Lung (tissue), 12 donors: ENCODE results near the gene ADPRHL1. TPM values are rescaled to one million over a fixed set of nuclear protein-coding genes. Genes with fewer than 3 reads are reported as not detected.

ENCODE experiments used
- ATAC-seq: fragments of 200-7000 bp; cut with Tn5 transposase; one replicate; pipeline ENCODE4 v1.9.1; 2020; ENCODE audit warnings: moderate number of reproducible peaks; ENCODE audit not compliant: insufficient read depth, low FRiP score
- DNase-seq, 3 donors: peaks; one replicate each; pipeline ENCODE4 v3.0.0-alpha.2; 2013 to 2017
- H3K27ac ChIP-seq, 2 donors: one replicate each; pipeline ENCODE4 v1.5.1; 2013; ENCODE audit warnings: mild to moderate bottlenecking in 2 of 2, moderate library complexity in 2 of 2, control low read depth in 1 of 2, inconsistent platforms in 1 of 2, low read depth in 1 of 2, low read length in 1 of 2
- H3K27me3 ChIP-seq, 3 donors: one replicate each; pipeline ENCODE4 v1.5.1; 2013; ENCODE audit warnings: low read length in 2 of 3; ENCODE audit not compliant: control insufficient read depth in 3 of 3, insufficient read depth in 3 of 3
- H3K36me3 ChIP-seq, 4 donors: one replicate each; pipeline ENCODE4 v1.5.1; 2013; ENCODE audit warnings: low read length in 4 of 4, mild to moderate bottlenecking in 1 of 4, moderate library complexity in 1 of 4; ENCODE audit not compliant: control insufficient read depth in 4 of 4, insufficient read depth in 4 of 4
- H3K4me1 ChIP-seq, 5 donors: one replicate each; pipeline ENCODE4 v1.5.1; 2013; ENCODE audit warnings: low read length in 5 of 5, mild to moderate bottlenecking in 2 of 5, moderate library complexity in 1 of 5; ENCODE audit not compliant: control insufficient read depth in 5 of 5, insufficient read depth in 5 of 5
- H3K4me3 ChIP-seq: one replicate; pipeline ENCODE4 v1.5.1; 2013; ENCODE audit warnings: mild to moderate bottlenecking, control low read depth, moderate library complexity
- H3K9ac ChIP-seq, 2 donors: one replicate each; pipeline ENCODE4 v1.5.1; 2013; ENCODE audit warnings: low read length in 2 of 2, control low read depth in 1 of 2; ENCODE audit not compliant: insufficient read depth in 1 of 2
- H3K9me3 ChIP-seq, 4 donors: one replicate each; pipeline ENCODE4 v1.5.1; 2013; ENCODE audit warnings: low read length in 3 of 4, mild to moderate bottlenecking in 1 of 4, moderate library complexity in 1 of 4; ENCODE audit not compliant: control insufficient read depth in 4 of 4, insufficient read depth in 3 of 4
- CTCF ChIP-seq: IDR thresholded peaks from 2 replicates; pipeline ENCODE4 v1.5.1; 2012; ENCODE audit warnings: mild to moderate bottlenecking; ENCODE audit errors: control extremely low read depth, extremely low read depth
- WGBS, 2 donors: extraction: QIAGEN DNeasy Blood & Tissue Kit; methylation state at CpG; one replicate each; pipeline ENCODE4 v1.1.7; 2013; 5-methylcytosine and 5-hydroxymethylcytosine counted together
- polyA plus RNA-seq, 2 donors: library from polyadenylated mRNA; stranded (reverse); fragments of 200-250 nt; gene quantifications; one replicate each; pipeline ENCODE4 v1.2.1, GENCODE V29; 2013
- total RNA-seq, 2 donors: library from RNA; depleted of rRNA in 1 of 2; stranded (reverse); fragments of >200 nt in 1 of 2; gene quantifications; one replicate each; pipeline ENCODE4 v1.2.1, GENCODE V29; 2014 to 2021
- donor health status: control.
- donor health status: control.
- donor health status: Bipolar disorder and iron deficiency.
- donor health status: healthy.
- donor health status: DM: yes; HTN: yes; CAD: no.

Gene ADPRHL1
- total and polyA plus RNA-seq, 4 donors, result 0.83 to 4.9 (median 1.3) TPM

- Histone ChIP-seq H3K9ac (no peak overlapping the region), H3K9me3 (no peaks in the 10 kb centered on the region), H3K27ac (peak overlapping the region in 1 of 2 donors; percentile 27), H3K4me1 (peaks cover 0 to 19% (median 8%) of the 10 kb centered on the region in 5 donors), H3K27me3 (no peaks in the 10 kb centered on the region), H3K36me3 (no peaks in the 10 kb centered on the region), H3K4me3 (no peak overlapping the region)
- WGBS, 2 donors, result 88 to 92% methylated on average over 6 of the region's 6 CpGs
- TF ChIP-seq CTCF, result no peak
- ATAC-seq, result no peak
- DNase-seq, result no peak
Measured at GRCh38 chr13:113447596-113447995, 5.7 kb downstream of the ADPRHL1 start.

GRCh38 chr13:113446488-113446854, 6.8 kb downstream of the ADPRHL1 start:
- Histone ChIP-seq H3K9ac (no peak overlapping the region), H3K4me1 (peaks cover 0 to 19% (median 8%) of the 10 kb centered on the region in 5 donors), H3K36me3 (no peaks in the 10 kb centered on the region), H3K9me3 (no peaks in the 10 kb centered on the region), H3K4me3 (no peak overlapping the region), H3K27me3 (no peaks in the 10 kb centered on the region), H3K27ac (no peak overlapping the region)
- ATAC-seq (no peak), DNase-seq (no peak)
- TF ChIP-seq CTCF, result no peak
- WGBS, 2 donors, result 86 to 92% methylated on average over 9 of the region's 9 CpGs

- Histone ChIP-seq H3K9me3 (no peaks in the 10 kb centered on the region), H3K9ac (no peak overlapping the region), H3K27ac (no peak overlapping the region), H3K36me3 (no peaks in the 10 kb centered on the region), H3K4me3 (no peak overlapping the region), H3K4me1 (peaks cover 0 to 19% (median 8%) of the 10 kb centered on the region in 5 donors), H3K27me3 (no peaks in the 10 kb centered on the region)
- no peak for ATAC-seq
- TF ChIP-seq CTCF, result no peak
- DNase-seq, result peak; percentile 44 to 53 (median 46)
- 70 to 73% methylated on average over 18 to 19 of the region's 19 CpGs for WGBS, 2 donors
Measured at GRCh38 chr13:113445791-113446487, 7.3 kb downstream of the ADPRHL1 start.

GRCh38 chr13:113443991-113444390, 9.3 kb downstream of the ADPRHL1 start:
- DNase-seq (no peak), ATAC-seq (no peak)
- Histone ChIP-seq H3K36me3 (no peaks in the 10 kb centered on the region), H3K27ac (no peak overlapping the region), H3K4me3 (no peak overlapping the region), H3K4me1 (peaks cover 0 to 19% (median 4%) of the 10 kb centered on the region in 5 donors), H3K9me3 (no peaks in the 10 kb centered on the region), H3K9ac (no peak overlapping the region), H3K27me3 (no peaks in the 10 kb centered on the region)
- 96 to 98% methylated on average over 15 of the region's 15 CpGs for WGBS, 2 donors
- no peak for TF ChIP-seq CTCF
